ENCODE measurements around the gene MPP2. TPM values are rescaled to one million over a fixed set of nuclear protein-coding genes. Genes with fewer than 3 reads are reported as not detected.

The MPP2 gene
- total and polyA plus RNA-seq, 9 of the 15 experiments (the other 6 are each of a cell fraction or from before 2014, with no cell fraction given) = 0.04 to 1.0 (median 0.24) TPM

DNA sequence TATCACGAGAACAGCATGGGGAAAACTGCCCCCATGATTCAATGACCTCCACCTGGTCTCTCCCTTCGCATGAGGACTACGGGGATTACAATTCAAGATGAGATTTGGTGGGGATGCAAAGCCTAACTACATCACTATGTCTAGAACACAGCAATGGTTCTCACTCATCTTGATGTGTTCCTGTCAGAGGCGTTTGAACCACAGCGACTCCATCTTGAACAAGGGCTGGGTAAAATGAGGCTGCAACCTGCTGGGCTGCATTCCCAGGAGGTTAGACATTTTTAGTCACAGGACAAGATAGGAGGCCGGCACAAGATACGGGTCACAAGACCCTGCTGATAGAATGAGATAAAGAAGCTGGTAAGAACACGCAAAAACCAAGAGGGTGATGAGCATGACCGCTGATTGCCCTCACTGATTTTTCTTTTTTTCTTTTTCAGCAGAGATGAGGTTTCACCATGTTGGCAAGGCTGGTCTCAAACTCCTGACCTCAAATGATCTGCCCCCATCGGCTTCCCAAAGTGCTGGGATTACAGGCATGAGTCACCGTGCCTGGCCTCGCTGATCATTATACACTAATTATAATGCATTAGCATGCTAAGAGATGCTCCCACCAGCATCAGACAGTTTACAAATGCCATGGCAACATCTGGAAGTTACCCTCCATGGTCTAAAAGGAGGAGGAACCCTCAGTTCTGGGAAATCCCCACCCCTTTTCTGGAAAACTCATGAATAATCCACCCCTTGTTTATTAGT lies 37.9 kb upstream of the MPP2 start (continued):
- TF ChIP-seq, protein P1, sequence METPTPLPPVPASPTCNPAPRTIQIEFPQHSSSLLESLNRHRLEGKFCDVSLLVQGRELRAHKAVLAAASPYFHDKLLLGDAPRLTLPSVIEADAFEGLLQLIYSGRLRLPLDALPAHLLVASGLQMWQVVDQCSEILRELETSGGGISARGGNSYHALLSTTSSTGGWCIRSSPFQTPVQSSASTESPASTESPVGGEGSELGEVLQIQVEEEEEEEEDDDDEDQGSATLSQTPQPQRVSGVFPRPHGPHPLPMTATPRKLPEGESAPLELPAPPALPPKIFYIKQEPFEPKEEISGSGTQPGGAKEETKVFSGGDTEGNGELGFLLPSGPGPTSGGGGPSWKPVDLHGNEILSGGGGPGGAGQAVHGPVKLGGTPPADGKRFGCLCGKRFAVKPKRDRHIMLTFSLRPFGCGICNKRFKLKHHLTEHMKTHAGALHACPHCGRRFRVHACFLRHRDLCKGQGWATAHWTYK (CRISPR knock-in tag; IDR thresholded peaks at IDR 0.05) = 0 out of 2 replicates have a peak, but pooled peaks have one; percentile 30
- TF ChIP-seq, protein P2, sequence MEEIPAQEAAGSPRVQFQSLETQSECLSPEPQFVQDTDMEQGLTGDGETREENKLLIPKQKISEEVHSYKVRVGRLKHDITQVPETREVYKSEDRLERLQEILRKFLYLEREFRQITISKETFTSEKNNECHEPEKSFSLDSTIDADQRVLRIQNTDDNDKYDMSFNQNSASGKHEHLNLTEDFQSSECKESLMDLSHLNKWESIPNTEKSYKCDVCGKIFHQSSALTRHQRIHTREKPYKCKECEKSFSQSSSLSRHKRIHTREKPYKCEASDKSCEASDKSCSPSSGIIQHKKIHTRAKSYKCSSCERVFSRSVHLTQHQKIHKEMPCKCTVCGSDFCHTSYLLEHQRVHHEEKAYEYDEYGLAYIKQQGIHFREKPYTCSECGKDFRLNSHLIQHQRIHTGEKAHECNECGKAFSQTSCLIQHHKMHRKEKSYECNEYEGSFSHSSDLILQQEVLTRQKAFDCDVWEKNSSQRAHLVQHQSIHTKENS (CRISPR knock-in tag; IDR thresholded peaks at IDR 0.05) = no peak
- TF ChIP-seq ZNF212 (CRISPR knock-in tag; IDR thresholded peaks at IDR 0.05) (no peak), CXXC5 (CRISPR knock-in tag; IDR thresholded peaks at IDR 0.05) (peak; percentile 48; the same call in 1 of the 2 replicates), PHB2 (IDR thresholded peaks at IDR 0.05; ENCODE audit: low read depth) (no peak)
- TF ChIP-seq, protein P3, sequence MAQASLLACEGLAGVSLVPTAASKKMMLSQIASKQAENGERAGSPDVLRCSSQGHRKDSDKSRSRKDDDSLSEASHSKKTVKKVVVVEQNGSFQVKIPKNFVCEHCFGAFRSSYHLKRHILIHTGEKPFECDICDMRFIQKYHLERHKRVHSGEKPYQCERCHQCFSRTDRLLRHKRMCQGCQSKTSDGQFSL (CRISPR knock-in tag; IDR thresholded peaks at IDR 0.05) = no peak
- TF ChIP-seq, protein P3 (tag; IDR thresholded peaks at IDR 0.05) = peak in 1 of 2 experiments; percentile 55; a peak in 1 of 4 replicates
- TF ChIP-seq, protein P4, sequence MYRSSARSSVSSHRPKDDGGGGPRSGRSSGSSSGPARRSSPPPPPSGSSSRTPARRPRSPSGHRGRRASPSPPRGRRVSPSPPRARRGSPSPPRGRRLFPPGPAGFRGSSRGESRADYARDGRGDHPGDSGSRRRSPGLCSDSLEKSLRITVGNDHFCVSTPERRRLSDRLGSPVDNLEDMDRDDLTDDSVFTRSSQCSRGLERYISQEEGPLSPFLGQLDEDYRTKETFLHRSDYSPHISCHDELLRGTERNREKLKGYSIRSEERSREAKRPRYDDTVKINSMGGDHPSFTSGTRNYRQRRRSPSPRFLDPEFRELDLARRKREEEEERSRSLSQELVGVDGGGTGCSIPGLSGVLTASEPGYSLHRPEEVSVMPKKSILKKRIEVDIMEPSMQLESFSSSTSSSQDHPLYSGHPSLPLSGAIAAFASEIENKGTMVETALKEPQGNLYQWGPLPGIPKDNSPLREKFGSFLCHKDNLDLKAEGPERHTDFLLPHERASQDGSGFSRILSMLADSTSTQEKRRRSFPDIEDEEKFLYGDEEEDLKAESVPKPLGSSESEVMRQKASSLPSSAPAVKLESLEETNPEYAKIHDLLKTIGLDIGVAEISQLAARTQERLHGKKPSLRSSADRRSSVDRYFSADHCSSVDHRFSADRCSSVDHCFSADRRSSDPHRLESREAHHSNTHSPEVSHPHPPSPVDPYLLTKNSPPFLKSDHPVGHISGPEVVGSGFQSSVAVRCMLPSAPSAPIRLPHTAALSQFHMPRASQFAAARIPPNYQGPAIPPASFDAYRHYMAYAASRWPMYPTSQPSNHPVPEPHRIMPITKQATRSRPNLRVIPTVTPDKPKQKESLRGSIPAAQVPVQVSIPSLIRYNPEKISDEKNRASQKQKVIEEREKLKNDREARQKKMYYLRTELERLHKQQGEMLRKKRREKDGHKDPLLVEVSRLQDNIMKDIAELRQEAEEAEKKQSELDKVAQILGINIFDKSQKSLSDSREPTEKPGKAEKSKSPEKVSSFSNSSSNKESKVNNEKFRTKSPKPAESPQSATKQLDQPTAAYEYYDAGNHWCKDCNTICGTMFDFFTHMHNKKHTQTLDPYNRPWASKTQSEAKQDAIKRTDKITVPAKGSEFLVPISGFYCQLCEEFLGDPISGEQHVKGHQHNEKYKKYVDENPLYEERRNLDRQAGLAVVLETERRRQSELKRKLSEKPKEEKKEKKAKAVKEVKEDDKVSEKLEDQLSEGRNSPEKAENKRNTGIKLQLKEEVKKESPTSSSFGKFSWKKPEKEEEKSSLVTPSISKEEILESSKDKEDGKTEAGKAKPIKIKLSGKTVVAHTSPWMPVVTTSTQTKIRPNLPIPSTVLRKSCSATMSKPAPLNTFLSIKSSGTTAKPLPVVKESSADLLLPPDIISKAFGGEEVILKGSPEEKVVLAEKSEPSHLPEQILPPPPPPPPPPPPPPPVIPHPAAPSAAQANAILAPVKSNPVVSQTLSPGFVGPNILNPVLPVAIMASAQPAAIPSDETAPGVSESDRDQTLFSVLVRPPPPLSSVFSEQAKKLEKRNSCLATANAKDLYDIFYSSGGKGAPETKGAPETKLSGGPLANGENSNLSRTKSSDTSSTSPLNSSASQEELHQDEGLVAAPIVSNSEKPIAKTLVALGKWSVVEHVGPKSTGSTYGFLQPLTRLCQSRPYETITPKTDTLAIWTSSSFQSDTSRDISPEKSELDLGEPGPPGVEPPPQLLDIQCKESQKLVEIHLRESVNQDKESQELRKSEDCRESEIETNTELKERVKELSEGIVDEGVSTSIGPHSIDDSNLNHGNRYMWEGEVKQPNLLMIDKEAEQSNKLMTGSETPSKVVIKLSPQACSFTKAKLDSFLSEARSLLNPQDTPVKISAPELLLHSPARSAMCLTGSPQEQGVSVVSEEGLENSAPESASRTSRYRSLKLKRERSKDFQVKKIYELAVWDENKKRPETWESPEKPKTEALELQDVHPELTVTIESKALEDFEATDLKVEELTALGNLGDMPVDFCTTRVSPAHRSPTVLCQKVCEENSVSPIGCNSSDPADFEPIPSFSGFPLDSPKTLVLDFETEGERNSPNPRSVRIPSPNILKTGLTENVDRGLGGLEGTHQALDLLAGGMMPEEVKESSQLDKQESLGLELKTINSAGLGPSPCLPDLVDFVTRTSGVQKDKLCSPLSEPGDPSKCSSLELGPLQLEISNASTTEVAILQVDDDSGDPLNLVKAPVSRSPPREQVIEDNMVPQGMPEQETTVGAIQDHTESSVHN (IDR thresholded peaks at IDR 0.05; ENCODE audit: borderline replicate concordance in 1 of 2, low read depth in 1 of 2) = no peak
- TF ChIP-seq, protein P5, sequence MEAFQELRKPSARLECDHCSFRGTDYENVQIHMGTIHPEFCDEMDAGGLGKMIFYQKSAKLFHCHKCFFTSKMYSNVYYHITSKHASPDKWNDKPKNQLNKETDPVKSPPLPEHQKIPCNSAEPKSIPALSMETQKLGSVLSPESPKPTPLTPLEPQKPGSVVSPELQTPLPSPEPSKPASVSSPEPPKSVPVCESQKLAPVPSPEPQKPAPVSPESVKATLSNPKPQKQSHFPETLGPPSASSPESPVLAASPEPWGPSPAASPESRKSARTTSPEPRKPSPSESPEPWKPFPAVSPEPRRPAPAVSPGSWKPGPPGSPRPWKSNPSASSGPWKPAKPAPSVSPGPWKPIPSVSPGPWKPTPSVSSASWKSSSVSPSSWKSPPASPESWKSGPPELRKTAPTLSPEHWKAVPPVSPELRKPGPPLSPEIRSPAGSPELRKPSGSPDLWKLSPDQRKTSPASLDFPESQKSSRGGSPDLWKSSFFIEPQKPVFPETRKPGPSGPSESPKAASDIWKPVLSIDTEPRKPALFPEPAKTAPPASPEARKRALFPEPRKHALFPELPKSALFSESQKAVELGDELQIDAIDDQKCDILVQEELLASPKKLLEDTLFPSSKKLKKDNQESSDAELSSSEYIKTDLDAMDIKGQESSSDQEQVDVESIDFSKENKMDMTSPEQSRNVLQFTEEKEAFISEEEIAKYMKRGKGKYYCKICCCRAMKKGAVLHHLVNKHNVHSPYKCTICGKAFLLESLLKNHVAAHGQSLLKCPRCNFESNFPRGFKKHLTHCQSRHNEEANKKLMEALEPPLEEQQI (IDR thresholded peaks at IDR 0.05) = no peak
- TF ChIP-seq, protein P6, sequence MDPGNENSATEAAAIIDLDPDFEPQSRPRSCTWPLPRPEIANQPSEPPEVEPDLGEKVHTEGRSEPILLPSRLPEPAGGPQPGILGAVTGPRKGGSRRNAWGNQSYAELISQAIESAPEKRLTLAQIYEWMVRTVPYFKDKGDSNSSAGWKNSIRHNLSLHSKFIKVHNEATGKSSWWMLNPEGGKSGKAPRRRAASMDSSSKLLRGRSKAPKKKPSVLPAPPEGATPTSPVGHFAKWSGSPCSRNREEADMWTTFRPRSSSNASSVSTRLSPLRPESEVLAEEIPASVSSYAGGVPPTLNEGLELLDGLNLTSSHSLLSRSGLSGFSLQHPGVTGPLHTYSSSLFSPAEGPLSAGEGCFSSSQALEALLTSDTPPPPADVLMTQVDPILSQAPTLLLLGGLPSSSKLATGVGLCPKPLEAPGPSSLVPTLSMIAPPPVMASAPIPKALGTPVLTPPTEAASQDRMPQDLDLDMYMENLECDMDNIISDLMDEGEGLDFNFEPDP (CRISPR knock-in tag; IDR thresholded peaks at IDR 0.05) = no peak

All from K562 (cell line).